ENCODE results near the gene MICU1.
"Not testable (repeated sequence)": the region's sequence is repeated elsewhere in the genome, so short reads cannot be mapped to it uniquely, and the experiment has no call there.

The MICU1 gene

DNA sequence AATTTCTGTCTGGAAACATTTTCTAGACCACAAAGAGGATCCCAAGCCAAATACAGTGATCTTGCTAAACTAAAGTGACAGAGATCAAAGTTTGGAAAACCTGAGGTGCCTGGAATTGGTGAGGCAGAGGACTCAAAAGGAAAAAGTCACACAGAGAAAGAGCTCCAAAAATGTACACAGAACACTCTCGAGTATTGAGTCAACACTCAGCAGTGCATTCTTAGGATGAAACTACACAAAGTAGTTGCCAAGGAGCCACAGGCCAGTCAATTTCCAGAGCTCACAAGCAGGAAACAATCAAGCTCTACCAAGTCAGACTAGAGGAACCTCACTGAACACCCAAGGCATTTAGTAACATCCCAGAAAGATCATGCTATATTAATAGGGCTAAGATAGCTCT, 61.3 kb downstream of the MICU1 start:
- peak in 1 of 2 donors; percentile 12 for DNase-seq (ENCODE audit: low read depth in 1 of 2, low spot score in 1 of 2)

DNA sequence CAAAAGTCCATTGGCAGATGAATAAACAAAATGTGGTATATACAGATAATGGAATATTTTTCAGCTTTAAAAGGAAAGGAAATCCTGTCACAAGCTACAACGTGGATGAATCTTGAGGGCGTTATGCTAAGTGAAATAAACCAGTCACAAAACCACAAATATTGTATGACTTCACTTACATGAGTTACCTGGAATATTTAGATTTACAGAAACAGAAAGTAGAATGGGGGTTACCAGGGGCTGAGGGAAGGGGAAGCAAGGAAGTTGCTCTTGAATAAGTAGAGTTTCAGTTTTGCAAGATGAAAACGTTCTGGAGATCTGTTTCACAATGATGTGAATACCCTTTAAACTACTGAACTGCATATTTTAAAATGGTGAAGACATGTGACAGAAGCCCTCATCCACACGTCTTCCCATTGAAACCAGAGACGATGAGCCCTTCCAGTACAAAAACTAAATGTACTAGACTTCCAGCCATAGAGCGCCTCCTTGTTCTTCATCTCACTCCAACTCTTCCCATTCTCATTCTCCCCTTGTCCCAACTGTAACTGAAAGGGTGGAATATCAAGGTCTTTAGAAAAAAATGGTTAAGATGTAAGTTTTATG, 62.4 kb downstream of the MICU1 start:
- DNase-seq (ENCODE audit: low read depth in 1 of 2, low spot score in 1 of 2): peak in 1 of 2 donors; percentile 35

DNA sequence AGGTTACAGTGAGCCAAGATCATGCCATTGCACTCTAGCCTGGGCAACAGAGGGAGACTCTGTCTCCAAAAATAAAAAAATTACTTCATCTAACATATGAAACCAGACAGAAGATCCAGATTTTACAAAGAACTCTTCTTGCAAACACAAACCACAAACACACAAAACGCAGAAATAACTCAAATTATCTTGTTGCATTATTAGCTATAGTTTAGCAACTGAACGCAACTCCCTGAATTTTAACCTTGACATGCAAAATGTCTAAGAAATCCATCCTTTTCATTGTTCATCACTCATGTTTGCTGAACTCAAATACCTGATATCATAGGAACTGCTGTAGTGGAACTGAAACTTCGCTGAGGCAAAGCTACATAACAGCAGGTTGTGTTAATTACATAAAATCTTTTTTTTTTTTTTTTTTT, 64.1 kb downstream of the MICU1 start:
- no peak for DNase-seq (ENCODE audit: low read depth in 1 of 2, low spot score in 1 of 2)

DNA sequence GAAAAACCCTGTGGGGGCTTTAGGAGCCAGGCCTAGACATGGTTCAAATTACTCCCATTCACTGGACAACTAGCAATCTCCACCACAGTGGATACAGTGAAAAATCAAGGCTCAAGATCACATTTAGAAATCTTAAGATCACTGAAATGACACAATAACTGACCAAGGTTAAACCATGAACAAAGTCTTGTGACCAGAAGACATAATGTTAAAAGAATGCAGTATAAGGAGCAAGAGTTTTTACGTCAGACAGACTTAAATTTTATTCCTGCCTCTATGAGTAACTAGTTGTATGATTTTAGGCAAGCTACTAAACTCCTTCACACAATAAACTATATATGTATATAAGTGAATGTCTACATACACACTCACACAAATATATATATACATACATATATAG, 68.5 kb downstream of the MICU1 start:
- no peak for DNase-seq (ENCODE audit: low read depth in 1 of 2, low spot score in 1 of 2)

DNA sequence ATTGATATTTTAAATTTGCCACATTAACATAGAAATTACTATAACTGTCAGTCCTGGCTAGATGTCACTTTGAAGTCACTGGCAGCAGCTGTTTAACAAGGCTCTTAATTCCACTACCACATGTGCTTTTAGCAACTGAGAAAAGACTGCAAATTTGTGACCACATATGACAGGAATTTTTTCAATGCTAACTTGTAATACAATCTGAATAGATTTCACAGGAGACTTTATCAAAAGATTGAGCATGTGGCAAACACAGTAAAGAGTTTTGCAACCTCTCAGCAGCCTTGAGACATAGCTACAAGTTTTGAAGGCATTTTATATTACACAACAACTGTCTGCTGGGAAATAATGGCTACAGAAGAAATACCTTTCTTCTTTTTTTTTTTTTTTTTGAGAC, 73.0 kb downstream of the MICU1 start:
- no peak for DNase-seq (ENCODE audit: low read depth in 1 of 2, low spot score in 1 of 2)

DNA sequence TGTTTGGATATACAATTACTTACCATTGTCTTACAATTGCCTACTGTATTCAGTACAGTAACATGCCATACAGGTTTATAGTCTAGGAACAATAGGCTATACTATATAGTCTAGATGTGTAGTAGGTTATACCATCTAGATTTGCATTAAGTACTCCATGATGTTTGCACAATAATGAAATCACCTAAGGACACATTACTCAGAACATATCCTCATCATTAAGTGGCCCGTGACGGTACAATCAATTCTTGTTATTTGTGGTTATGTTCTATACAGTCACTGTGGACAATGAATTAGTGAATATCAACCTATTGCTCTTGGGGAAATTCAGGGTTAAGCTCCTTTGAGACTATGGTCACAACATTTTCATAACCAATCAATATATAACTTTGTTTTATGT, 75.6 kb downstream of the MICU1 start:
- no peak for DNase-seq (ENCODE audit: low read depth in 1 of 2, low spot score in 1 of 2)

DNA sequence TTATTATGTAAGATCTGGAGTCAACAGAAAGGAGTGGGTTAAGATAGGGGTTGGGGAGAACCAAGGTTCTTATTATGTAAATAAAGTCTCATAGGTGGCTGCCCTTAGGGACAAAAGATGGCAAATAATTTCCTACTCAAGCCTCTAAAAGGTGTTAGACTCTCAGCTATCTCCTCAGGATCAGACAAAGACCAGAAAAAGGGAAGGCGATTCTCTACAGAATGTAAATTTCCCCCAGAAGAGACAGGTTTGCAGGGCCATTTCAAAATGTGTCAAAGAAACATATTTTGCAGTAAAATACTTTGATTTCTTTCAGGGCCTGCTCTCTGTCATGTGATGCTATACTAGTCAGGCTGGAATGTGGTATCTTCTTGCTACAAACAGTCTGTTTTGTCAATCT, 80.3 kb downstream of the MICU1 start:
- no peak for DNase-seq (ENCODE audit: low read depth in 1 of 2, low spot score in 1 of 2)

DNA sequence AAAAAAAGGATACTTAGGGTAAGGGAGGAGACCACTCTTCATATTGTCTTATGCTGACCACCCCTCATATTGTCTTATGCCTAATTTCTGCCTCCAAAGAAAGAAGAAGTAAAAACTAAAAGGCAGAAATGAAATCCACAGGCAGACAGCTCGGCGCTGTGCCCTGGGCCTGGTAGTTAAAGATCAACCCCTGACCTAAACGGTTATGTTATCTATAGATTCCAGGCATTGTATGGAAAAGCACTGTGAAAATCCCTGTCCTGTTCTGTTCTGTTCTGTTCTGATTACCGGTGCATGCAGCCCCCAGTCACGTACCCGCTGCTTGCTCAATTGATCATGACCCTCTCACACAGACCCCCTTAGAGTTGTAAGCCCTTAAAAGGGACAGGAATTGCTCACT, 82.0 kb downstream of the MICU1 start:
- DNase-seq (ENCODE audit: low read depth in 1 of 2, low spot score in 1 of 2): not testable (repeated sequence)

DNA sequence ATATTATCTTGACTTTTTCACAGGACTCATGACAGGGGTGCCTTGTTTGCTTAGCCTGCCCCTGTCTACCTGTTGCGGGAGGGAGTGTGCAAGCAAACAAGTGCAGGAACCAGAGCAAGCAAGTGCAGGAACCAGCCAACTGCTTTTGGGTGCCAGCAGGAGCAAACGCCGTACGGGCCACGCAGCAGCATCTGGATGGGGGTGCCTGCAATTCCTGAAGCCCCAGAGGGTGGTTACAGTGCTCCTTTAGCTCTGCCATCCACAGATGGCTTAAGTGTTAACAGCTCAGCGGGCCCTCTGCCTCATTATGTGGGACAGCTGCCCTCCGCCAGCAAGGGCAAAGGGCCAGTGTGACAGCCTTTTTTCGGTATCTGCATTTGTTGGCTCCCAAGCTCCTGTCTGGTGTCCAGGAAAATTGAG, 83.5 kb downstream of the MICU1 start:
- DNase-seq (ENCODE audit: low read depth in 1 of 2, low spot score in 1 of 2): no peak

DNA sequence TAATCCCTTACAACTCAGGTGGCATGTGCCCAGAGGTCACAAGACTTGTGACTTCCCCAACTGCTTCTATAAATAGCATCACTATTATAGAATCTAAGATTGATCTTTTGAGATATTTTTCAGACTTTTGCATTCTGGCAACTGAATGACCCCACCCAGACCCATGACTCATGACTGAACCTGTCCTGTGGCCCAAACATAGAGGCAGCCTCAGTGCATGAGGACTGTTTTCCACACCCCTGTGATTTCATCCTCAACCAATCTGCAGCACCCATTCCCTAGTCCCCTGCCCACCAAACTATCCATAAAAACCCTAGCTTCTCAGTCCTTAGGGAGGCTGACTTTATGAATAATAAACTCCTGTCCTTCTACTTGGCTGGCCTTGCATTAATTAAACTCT, 84.5 kb downstream of the MICU1 start:
- no peak for DNase-seq (ENCODE audit: low read depth in 1 of 2, low spot score in 1 of 2)

DNA sequence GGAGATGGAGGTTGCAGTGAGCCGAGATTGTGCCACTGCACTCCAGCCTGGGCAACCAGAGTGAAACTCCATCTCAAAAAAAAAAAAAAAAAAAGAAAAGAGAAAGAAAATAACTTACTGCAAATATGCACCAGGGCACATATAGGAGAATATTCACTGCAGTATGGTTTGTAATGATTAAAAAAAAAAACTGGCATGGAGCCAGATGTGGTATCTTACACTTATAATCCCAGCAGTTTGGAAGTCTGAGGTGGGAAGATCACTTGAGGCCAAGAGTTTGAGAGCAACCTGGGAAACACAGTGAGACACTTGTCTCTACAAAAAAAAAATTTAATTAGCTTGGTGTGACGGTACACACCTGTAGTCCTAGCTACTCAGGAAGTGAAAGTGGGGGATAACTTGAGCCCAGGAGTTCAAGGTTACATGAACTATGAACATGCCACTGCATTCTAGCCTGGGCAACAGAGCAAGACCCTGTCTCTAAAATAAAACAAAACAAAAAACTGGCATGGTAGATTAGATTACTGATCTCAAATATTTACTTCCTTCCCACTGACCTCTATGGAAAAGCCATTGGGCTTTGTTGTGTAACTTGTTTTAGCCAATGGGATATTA, 85.6 kb downstream of the MICU1 start:
- no peak for DNase-seq (ENCODE audit: low read depth in 1 of 2, low spot score in 1 of 2)

DNA sequence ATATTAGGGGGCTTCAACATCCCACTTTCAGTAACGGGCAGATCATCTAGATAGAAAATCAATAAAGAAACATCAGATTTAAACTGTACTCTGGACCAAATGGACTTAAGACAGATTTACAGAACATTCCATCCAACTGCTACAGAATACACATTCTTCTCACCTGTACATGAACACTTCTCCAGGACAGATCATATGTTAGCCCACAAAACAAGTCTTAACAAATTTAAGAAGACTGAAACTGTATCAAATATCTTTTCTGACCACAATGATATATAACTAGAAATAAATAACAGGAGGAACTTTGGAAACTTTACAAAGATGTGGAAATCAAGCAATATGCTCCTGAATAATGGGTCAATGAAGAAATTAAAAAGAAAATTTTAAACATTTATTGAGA, 86.7 kb downstream of the MICU1 start:
- DNase-seq (ENCODE audit: low read depth in 1 of 2, low spot score in 1 of 2): no peak

DNA sequence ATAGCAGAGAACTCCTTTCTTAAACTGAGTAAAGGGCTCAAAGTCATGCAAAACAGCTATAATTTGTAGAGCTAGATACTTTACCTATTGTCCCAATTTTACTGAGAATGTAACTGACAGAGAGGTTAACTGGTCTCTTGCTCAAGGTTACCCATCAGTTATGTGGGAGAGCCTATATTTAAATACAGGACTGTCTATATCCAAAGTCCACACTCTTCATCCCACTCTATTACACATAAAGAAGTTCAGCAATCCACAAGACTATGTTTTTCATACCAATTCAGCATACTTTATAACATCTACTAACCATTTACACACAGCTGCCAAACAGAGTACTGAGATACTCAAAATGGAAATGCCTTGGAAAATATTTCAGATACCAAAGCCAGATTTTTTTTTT, 100.2 kb downstream of the MICU1 start:
- no peak for DNase-seq (ENCODE audit: low read depth in 1 of 2, low spot score in 1 of 2)

DNA sequence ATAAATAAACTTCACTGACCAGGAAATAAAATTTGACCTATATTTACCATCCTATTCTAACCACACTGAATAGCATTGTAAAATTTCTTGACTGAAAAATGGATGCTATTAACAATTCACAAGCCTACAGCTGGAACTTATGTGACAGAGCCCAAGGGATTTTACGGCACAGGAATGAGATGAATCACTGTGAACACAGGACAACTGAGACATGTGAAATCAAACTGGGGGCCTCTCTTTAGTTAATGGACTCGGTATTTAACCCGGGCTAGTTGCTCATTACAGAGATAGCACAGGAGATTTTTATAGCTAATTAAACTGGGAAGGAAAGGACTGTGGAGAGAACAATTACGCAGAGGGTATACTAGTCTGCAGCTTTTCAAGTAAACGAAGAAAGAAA, 100.6 kb downstream of the MICU1 start:
- no peak for DNase-seq (ENCODE audit: low read depth in 1 of 2, low spot score in 1 of 2)

DNA sequence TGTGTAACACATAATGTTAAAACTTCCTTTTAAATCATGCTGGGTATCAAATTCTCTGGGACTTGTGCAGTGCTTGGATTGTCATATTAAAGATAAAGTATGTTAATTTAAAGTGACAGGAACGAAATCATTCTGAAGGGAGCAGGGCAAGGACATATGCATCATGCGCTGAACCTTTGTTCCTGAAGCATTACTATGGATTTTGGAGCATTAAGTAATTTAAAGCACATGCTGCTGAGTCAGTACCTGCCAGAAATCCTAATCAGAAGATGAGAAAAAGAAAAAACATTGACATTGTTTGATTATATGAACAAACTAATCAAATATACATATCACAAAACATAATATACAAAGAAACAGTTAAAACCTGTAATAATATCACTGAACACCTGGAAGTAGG, 101.4 kb downstream of the MICU1 start:
- DNase-seq (ENCODE audit: low read depth in 1 of 2, low spot score in 1 of 2): no peak

DNA sequence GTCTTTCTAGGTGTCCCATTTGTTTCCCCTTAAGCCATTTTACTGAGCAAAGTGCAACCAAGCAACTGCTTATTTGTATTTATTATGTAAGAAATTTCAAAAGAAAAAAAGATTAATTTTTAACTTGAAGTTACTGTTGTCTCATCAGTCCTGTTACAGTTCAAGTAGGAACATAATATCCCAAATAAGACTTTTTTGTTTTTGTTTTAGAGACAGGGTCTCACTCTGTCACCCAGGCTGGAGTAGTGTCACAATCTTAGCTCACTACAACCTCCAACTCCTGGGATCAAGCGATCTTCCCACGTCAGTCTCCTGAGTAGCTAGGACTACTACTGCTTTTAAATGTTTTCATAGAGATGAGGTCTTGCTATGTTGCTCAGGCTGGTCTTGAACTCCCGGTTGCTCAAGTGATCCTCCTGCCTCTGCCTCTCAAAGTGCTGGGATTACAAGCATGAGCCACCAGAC, 101.9 kb downstream of the MICU1 start:
- no peak for DNase-seq (ENCODE audit: low read depth in 1 of 2, low spot score in 1 of 2)

DNA sequence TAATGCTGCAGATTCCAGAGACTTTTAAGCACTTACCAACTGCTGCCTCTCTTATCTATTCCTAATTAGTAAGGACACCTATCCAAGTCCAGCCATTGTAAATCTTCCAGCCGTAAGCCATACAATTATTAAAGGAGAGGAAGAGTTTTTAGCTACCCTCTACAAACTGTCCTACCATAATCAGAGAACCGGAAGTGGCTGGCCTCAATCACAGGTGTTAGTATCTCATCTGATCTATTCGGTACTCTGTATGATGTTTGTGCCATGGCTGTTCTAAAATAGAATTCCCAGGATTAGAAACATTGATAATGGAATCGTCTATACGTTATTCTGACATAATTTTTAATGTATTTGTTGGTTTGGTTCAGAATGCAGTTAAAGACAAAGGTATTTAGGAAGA, 102.8 kb downstream of the MICU1 start:
- DNase-seq (ENCODE audit: low read depth in 1 of 2, low spot score in 1 of 2): no peak

DNA sequence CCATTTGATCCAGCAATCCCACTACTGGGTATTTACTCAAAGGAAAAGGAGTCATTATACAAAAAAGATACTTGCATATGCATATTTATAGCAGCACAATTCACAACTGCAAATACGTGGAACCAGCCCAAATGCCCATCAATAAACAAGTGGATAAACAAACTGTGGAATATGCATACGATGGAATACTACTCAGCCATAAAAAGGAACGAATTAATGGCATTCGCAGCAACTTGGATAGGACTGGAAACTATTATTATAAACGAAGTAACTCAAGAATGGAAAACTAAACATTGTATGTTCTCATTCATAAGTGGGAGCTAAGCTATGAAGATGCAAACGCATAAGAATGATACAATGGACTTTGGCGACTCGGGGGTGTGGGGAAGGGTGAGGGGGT, 108.6 kb downstream of the MICU1 start:
- DNase-seq (ENCODE audit: low read depth in 1 of 2, low spot score in 1 of 2): no peak

DNA sequence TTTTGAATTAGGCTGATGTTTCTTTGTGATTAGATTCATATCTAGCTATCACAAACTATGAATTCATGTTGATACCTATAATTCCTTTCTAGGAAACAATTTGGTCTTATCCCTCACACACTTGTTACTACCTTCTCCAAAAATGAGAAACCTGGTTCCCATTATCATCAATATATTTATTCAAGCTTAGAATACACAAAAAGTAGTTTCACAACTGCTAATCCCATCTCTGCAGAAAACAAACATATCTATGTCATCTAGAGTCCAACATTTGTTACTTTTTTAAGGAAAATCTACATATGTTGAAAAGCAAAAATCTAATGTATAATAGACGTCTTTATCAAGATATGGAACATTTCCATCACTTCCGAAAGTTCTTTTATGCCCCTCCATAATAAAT, 110.4 kb downstream of the MICU1 start:
- DNase-seq (ENCODE audit: low read depth in 1 of 2, low spot score in 1 of 2): no peak

DNA sequence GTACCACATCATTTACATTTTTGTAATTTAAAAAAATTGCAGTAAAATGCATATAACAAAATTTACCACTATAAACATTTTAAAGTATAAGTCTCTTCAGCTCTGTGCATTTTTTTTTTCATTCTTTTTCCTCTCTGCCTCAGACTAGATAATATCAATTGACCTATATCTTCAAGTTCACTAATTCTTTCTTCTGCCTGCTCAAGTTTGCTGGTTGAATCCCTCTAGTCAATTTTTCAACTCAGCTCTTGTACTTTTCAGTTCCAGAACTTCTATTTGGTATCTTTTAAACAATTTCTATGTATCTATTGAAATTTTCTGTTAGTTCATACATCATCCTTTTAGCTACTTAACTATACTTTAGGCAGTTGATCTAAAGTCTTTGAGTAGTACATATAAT, 112.0 kb downstream of the MICU1 start:
- DNase-seq (ENCODE audit: low read depth in 1 of 2, low spot score in 1 of 2): no peak

DNA sequence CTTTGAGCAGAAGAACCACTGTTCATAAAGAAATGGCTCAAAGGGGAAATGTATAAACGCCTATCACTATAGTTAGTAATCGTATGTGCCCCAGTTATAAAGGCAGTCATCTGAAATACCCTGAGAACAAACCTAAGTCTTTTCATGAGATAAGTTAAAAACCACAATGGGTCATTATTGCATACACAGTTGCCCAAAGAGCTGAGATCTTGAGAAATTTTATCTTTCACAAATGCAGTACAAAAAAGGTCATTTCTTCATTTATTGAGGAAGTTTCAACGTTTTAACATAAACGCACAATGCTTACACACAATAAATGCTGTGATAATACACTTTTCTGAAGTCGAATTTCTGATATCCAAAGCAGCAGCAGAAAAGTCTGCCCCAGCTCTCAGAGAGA, 114.4 kb downstream of the MICU1 start:
- no peak for DNase-seq (ENCODE audit: low read depth in 1 of 2, low spot score in 1 of 2)

DNA sequence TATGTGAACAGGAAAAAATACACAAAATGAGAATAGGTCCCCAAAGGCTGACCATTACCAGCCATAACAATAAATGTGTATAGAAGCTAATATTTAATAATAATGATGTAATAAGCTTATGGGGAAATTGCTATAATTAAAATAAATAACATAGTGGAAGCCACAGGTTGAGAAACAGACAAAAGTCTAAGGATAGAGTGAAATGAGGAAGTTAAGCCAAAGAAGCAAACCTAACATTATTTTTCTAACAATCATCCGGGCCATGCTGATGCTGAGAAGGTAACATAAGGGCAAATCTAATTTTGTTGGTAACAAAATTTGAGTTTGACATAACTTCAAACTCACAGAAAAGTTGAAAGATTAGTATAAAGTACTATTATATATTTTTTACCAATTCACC, 115.9 kb downstream of the MICU1 start:
- DNase-seq (ENCODE audit: low read depth in 1 of 2, low spot score in 1 of 2): no peak

DNA sequence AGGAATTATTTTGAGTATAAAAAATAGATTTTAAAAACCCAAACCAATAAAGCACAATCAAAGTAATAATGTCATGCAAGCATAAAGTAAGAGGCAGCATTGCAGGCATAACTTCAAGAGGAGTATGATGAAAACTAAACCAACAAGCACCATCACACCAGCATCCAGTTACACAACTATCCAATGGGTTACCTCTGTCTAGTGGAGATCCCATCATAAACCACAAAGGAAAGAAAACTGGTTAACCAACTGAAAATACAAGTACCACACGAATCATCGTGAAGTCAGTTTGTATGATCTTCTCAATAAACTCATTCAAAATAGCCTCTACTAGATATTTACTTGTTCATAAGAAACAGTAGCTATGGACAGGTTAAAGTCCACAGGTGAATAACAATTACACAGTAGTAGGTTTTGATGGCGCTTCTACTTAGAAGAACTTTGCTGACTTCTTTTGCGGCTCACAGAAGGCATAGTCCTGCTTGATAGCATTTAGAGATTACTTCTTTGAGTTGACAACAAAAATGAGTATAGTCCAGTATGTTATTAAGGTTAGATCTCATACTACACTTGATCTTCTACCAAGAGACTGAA, 116.6 kb downstream of the MICU1 start:
- no peak for DNase-seq (ENCODE audit: low read depth in 1 of 2, low spot score in 1 of 2)
